T-helper 2 cell (primary cell): ENCODE data around the gene TCF12.

Experiments used
- DNase-seq, 5 experiments: peaks; one replicate each; pipeline versions ENCODE4 v3.0.0 to v3.0.0-alpha.2; 2012 to 2022

Gene TCF12

DNA sequence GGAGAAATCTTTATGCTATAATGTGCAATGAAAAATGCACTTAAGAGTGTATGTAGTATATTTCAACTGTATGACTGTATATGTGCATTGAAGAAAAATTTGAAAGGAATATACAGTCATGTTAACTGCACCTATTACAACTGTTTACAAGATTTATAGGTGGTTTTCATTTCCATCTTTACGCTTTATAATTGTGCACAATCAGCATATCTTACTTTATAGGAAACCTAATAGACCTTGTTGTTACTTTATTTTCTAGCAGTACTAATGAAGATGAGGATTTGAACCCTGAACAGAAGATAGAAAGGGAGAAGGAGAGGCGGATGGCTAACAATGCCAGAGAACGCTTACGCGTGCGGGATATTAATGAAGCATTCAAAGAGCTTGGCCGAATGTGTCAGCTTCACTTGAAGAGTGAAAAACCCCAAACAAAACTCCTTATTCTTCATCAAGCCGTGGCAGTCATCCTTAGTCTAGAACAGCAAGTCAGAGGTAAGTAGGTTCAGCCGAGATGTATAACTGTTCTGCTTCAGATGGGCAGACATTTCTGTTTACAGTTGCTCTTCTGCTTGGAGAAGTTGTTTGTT, 354.4 kb downstream of the TCF12 start:
- no peak for DNase-seq

DNA sequence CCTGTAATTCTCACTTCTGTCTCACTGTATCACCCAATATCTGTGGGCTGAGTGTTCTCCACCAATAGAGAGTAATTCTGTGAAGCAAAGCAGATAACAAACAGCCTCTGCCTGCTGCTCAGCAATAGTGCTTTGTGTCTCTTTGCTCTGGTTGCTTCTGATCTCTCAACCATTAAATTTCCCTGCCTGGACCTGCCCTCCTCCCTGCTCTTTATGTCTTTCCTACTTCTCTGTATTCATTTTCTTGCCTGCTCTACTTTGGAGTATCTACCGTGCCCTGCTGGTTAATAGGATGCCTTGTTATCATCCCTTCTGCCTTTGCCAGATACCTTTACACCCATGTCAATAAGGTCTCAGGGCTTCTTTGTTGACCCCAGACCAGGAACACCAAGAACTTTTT, 355.0 kb downstream of the TCF12 start:
- DNase-seq, result no peak

DNA sequence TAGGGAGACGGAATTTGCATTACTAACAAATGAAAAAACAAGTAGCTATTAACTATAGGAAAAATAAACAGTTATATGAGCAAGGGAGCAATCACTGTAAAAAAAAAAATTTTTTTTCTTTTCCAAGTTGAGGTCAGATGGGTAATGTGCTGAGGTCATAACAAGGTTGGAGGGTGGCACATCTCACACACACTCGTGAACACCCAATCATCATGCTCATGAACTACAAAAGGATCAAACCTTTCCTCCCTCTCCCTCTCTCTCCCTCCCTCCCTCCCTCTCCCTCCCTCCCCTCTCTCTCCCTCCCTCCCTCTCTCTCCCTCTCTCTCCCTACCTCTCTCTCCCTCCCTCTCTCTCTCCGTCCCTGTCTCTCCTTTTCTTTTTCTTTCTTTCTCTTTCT, 360.0 kb downstream of the TCF12 start:
- DNase-seq, result no peak

DNA sequence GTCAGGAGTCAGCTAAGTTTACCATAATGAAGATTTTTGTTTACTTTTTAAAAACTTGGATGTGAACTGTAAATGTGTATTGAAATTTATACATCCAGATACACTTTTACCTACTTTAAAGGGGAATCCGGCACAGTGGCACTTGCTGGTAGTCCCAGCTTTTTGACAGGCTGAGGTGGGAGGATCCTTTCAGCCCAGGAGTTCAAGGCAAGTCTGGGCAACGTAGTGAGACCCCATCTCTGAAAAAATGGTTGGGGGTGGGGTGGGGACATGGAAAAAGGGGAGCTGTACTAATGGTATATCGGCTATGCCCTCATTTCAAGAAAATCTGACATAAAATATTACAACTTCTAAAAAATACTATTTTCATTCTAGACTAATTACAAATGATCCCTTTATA, 362.0 kb downstream of the TCF12 start:
- no peak for DNase-seq

DNA sequence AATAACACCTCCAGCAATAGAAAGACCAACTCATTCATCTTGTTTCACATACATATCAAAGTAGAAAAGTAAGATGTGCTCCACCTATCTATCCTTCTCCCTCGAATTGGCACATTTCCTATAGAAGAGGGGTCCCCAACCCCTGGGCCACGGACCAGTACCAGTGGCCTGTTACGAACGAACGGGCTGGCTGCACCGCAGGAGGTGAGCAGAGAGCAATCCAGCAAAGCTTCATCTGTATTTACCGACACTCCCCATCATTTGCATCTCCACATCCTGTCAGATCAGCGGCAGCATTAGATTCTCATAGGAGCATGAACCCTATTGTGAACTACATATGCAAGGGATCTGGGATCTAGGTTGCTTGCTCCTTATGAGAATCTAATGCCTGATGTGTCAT, 362.9 kb downstream of the TCF12 start:
- no peak for DNase-seq

DNA sequence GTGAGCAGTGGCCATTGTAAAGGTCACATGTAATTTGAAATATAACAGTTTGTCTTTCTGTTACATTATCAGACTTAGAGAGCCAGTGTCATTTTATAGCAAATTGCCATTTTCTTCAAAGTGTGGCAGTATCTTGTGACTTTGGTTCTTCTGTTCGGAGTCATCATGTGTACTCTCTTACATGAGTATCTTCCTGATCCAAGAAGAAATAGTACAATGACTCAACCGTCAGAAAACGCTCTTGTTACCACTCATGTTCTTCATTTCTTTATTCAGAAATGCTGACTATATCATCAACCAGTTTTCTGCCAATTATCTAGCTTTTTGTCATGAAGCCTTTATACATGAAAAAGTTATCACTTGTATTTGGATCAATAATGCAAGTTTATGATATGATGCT, 364.2 kb downstream of the TCF12 start:
- DNase-seq, result no peak

DNA sequence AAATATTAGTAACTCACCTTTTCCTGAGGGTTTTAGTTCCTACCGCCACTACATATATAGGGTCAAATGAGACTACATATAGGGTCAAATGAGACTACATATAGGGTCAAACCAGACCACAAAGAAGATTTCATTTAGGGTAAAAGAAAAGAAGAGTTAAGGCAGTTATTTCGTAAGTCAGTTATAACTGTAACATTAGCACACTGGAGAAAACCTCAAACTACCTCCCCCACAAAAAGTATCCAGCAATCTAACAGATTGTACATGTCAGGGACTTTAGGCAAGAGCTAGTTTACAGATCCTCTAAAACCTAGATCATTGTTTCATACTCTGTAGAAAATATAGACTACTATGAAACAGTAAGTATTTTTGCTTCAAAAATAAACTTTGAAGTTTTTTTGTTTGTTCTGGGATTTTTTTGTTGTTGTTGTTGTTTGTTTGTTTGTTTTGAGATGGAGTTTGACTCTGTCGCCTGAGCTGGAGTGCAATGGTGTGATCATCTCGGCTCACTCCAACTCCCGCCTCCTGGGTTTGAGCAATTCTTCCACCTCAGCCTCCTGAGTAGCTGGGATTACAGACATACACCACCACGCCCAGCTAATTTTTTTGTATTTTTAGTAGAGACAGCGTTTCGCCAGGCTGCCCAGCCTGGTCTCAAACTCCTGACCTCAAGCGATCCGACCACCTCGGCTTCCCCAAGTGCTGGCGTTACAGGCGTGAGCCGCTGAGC, 365.5 kb downstream of the TCF12 start:
- DNase-seq, result no peak

DNA sequence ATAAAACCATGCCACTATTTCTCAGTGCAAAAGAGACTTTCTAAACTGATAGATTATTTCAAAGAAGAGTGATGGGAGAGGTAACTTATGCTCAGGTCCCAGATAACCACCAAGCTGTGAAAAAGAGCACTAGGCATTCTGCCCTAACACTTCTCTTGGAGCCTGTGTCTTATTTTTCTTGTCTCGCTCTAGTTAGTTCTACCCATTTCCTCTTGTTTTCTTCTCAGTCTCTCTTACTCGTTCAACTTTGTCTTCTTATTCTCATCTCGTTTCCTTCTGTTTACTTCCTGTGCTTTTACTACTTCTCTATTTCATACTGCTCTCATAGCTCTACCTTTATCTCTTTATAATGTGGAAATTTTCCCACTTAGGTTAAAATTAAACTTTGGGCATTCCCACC, 366.1 kb downstream of the TCF12 start:
- no peak for DNase-seq

DNA sequence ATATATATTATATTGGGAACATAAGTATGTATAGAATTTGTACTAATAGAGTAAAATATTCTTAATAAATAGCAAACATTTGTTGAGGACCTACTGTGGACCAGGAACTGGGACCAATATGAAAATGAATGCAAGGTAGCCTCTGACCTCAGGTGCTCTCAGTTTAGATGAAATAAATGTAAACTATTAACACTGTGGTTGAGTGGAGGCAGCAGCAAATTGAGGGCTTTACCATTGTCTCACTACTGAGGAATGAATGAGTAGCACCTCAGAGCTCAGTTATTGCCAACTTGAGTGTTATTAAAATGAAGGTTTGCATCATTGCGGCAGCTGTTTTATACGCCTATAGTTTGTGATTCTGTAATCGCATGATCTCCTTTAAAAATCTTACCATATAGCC, 366.9 kb downstream of the TCF12 start:
- no peak for DNase-seq

DNA sequence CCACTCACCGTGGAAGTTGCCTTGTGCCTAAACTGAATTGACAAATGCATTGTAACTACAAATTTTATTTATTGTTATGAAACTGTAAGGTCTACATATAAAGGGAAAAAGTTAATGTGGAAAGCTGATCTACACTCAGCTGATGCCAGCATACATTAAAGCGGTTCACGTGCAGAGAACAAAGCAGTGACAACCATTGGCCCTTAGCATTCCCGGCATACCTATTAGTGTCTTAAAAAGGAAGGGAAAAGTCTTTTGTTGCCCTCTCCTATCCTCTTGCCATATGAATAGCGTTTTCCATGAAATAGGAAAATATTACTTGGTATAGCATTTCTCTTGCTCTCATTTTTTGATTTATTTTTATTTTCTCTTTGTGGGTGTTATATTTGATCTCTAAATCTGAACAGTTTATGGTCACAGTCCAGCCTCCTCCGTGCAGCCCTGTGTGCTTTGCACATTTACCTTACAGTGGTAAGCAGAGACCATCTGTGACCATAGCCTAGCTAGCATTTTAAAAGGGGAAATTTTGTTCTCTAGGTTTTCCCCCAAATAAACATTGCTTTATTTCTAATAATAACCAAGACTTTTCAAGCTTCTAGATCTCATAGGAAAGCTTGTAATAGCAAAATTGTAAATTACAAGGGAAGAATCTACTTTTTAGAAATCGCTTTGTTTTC, 368.1 kb downstream of the TCF12 start:
- no peak for DNase-seq

DNA sequence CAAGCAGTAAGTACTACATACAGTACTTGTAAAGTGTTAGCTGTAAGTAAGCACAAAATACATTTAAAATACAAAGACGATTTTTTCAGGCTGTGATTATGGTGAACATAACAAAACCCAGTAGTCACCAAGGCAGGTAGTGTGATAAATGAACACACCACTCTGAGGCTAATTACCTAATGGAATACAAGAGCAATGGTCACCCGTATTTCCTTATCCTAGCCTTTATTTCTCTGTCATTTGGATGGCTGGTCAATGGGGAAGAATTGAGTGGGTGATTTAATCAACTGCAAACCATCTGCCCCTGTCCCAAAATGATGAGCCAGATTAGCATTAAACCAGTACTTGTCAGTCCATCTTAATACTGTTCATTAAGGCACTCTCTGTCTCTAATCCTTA, 368.7 kb downstream of the TCF12 start:
- no peak for DNase-seq

DNA sequence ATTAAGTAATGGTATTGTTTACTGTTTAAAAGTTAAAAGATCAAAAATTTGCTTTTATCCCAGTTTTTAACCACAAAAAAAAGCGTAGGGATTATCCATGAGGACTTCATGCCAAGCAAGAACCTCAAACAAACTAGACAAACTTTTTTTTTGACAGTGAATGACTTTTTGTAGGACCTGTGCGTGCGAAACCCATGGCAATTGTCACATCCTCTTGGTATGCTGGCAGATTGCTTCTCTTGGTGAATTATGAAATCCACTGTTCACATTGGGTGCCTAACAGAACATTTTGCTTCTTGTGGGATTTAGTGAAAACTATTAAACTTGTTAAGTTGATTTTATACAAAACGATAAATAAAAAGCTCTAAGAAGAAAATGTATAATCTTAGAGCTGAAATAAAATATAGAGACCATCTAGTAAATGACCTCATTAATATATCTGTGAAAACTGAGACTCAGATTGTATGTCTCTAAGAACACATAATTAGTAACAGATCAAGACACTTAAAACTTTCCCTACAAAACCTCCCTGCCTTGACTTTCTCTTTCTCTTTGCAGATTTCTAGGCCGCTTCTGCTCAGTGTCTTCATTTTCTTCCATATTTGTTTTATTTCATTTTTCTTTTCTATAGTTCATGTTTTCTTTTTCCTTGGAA, 370.6 kb downstream of the TCF12 start:
- no peak for DNase-seq

DNA sequence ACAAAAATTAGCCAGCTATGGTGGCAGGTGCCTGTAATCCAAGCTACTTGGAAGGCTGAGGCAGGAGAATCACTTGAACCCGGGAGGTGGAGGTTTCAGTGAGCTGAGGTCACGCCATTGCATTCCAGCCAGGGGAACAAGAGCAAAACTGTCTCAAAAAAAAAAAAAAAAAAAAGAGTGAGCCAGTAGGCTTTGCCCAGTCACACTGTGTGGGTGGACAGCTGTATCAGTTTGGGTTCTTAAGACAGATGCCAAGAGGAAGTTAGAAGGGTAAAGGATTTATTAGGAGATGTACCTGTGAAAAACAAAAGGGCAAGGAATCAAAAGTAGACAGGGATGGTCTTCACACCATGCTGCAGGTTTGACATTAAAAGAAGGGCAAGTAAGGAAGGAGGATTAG, 371.7 kb downstream of the TCF12 start:
- DNase-seq, result no peak

DNA sequence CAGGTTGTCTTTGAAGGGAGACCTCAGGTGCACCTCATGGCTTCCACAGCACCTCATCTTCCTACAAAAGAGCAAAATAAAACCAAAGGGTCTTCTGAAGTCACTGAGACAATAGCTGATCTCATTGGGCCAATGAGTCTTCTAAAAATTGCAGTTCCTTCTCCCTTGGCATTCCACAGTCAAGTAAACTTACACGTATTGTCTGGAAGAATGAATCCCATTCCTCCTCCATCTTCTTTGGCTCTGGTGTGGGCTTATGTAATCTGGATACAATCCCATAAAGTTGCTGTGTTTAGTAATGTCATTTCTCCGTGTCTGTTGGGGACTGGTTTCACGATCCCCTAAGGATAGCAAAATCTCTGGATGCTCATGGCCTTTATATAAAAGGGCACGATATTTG, 372.4 kb downstream of the TCF12 start:
- no peak for DNase-seq

DNA sequence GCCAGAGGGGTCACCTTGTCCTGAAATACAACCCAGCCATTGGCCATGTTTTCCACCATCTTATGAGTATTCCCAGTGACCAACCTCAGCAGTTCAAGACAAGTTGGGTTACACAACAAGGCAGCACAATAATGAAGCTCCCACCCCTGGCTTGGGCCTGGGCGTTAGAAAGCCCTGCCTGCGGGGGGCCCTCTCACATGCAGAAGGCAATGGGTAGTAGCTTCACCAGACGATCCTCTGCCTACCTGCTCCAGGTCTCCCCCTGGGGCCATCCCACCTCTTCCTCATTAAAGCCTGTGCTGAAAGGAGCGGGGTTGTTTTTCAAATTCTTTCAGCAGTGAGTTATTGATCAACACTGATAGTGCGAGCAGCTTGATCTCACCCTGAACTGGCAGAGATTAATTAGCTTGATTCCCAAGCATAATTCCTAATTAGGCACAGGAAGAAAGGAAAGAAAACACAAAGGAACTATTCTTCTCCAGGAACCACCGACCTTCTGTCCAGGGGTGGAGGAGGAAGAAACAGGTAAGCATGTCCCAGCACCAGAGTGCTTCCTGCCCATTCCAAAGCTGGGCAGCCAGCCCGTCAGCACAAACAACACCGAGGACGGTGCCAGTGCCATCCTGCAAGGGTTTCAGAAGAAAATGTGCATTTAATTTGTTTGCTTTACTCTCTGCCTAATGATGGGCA, 378.2 kb downstream of the TCF12 start:
- DNase-seq, result no peak

DNA sequence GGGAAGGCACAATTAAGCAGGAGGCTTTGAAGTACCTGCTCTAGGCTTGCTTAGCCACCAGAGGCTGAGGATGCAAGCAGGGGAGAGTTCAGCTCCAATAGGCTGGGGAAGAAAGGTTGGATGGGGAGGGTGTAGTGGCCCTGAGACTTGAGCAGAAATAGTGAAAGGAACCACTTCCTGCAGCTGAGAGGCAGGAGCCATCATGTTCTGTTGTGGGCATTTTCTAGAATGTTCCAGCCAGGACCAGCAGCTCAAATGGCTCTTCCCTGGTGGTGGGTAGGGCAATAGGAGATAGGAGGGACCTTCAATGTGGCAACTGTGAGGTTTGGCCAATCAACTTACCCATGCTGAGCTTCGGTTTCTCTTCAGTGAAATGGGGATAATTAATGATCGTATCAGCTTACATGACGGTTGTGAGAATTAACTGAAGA, 378.7 kb downstream of the TCF12 start:
- DNase-seq, result no peak

DNA sequence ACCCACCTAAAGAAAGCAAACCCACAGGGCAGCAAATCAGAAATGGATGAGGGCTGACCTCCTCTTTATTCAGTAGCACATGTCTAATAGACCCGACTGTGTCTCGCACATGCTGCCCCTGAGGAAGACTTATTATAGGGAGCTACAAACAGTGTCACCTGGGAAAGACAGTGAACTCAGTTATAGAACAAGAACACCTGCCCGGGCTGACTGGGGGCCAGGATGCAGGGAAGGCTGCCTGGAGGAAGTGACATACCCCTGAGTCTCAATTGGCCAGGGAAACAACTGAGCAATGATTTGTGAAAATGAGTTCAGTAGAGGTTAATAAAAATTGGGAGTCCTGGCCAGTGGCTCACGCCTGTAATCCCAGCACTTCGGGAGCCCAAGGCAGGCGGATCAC, 379.2 kb downstream of the TCF12 start:
- DNase-seq, result no peak

DNA sequence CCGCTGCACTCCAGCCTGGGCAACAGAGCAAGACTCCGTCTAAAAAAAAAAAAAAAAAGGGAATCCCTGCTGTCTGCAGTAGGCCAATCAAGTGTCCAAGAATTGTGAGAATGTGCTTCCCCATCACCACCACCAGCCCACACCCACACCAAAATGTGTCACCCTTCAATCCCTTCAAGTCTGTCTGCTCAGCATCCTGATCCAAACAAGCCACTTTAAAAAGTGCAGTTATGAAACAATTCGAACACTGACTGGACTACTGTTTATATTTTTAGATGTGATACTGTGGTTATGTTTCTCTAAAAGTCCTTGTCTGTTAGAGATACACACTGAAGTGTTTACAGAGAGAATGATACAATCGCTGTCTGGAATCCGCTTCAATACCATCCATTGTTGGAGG, 379.8 kb downstream of the TCF12 start:
- DNase-seq, result no peak

DNA sequence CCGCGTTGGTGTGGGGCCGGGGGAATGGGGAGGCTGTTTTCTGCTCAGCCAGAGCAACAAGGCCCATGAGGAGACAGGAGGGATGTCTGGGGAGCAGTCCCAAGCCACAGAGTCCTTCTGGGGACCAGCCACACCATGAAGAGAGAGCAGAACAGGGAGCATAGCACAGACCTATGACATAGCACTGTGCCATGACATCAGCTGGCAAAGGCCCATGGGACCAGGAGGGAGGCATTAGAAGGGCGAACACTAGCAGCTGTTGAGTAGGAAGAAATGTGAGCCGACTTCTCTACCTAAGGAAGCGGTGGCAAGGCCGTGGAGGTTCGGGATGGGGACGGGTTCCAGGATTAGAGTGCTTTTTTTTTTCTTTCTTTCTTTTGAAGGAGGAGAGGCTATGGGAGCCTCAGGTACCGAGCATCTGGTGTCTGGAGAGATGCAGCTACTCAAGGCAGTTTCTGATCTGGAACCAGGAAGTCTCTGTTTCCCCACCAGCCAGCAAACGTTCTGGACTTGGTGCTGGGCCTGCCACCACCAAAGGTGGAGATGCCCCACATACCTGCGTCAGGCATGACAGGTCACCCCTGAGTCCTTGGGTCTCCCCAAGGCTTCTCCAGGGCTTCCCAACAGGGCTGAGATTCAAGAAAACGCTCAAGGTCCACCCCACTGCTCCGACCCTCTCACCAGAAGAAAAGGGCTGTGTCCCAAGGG, 380.6 kb downstream of the TCF12 start:
- no peak for DNase-seq

DNA sequence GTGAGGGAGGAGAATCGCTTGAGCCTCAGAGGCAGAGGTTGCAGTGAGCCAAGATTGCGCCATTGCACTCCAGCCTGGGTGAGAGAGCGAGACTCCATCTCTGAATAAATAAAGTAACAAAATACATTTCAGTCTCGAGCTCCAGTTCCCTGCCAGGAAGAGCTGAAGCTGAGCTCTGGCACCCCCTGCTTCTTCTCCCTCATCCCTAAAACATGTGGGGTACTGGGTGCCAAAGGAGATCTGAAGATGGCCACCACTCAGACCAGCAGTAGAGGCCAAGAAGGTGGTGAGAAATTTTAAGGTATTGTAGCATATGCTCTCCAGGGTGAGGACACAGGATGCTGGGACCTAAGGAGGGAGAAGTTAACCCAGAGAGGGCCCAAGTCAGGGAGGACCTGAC, 382.9 kb downstream of the TCF12 start:
- DNase-seq, result no peak

DNA sequence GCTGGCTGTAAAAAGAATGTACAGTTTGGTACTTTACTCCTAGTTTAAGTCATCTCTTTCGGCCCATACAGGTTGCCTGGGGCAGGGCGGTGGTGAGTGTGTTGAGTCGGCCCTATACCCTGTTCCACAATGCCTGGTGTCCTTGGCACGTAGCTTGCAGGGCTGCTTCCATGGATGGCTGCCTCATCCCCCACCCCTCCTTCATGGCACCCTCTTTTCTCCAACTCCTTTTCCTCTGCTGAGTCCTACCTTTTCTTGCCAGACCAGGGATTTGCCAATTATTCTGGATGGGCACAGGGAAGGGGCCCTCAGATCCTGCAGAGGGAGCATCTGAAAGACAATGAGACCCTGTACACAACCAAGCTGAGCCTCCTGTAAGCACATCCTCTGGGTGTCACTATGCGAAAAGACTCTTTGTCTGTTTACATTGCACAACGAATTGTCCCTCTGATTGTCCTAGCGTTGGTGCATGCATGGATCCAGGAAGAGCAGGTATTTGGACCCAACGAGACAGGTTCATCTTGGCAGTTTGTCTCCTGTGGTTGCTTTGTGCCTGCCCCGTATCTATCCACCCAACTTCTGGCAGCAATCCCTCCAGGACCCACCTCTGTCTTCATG, 384.3 kb downstream of the TCF12 start:
- DNase-seq, result no peak

DNA sequence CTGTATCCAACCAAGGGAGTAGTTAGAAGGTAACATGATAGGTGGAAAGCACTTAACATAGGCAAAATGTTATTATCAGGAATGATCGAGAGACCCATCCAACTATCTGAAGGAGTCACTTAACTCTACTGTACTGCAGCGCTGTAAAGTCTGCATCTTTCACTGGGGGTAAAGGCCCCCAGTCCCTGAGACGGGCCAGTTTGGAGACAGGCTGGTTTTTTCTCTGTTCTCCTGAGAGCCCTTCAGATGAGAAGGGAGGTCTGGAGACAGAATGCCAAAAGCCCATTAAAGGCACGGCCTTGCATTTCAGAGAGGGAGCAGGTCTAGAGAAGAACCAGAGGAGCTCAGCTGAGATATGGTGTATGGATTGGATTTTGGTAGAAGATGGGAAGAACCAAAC, 386.6 kb downstream of the TCF12 start:
- no peak for DNase-seq
